Dedifferentiated amniotic fluid mesenchymal stem cell (primary cell): Measurements from ENCODE around the gene CNFN.
A peak's percentile ranks its signal among the peaks of the same experiment; 100 is the strongest.

Experiments
- DNase-seq: peaks from one replicate; pipeline ENCODE4 v3.0.0-alpha.2; 2016; ENCODE audit errors: extremely low spot score

CNFN gene

DNA sequence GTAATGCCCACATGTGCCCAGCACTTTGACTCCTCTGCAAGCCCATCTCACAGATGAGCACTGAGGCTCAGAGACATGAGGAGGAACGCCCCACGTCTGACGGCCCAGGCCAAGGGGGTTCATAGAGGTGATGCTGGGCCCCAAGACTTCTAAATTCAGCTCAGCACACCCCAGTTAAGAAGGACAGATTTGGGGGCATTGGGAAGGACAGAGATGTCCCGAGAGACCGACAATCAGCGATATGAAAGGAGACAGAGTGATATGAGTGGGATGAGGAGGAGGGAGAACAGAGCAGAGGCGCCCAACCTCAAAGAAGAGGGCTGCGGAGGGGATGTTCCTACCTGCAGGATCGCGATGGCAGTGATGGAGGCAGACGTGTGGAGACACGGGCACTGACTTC, at the start of gene CNFN:
TSS of gene CNFN (minus strand) at position 399 of the 400 bp plus-strand sequence. CDS start 1,260 bp downstream, outside the sequence.
- no peak for DNase-seq

- no peak for DNase-seq
These were observed 45.9 kb upstream of the CNFN start for GRCh38 chr19:42436006-42436405.

GRCh38 chr19:42435316-42435715, 45.2 kb upstream of the CNFN start:
- no peak for DNase-seq

DNA sequence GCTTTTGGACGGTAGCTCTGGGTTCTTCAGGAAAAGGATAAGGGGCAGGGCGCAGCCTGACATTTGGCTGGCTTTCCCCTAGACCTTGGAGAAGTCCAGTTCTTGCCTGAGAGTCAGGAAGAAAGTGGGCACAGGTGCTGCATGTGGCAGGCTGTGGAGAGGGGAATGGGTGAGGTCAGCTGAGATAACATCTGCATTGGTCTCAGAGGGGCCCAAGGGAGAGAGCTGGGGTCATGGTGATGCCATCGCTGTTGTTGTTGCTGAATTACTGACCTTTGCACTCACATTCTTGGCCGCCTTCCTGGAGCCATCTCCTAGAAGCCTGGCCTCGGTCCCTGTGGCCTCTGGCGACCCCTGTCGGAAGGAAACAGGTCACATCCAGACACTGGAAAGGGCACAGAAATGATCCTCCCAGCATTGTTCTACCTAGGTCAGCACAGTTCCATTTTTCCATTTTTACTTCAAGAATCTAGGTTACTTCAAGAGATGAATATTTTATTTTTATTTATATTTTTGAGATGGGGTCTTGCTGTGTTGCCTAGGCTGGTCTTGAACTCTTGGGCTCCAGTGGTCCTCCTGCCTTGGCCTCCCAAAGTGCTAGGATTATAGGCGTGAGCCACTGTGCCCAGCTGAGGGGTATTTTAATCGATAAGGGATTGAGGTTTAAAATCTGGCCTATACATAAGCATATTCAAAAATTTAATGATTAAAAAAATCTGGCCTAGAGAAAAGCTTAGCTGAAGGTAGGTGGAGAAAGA, 43.6 kb upstream of the CNFN start:
- no peak for DNase-seq

GRCh38 chr19:42431486-42431885, 41.4 kb upstream of the CNFN start:
- no peak for DNase-seq

DNA sequence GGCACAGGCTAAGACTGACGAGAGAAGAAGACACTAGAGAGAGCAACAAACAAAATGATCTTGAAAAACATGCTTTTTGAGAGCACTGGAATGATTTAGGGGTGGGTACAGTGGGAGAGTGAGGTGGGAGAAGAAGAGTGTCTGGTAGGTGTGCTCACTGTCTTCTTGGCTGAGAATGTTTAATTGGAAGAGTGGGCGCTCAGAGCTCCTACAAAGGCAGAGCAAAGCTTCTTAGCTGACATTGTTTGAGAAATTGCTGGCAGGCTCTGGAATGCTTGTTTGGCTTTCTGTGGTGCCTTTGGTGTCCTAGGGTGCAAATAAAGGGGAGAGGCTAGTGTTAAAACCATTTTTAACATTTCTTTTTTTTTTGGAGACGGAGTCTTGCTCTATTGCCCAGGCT, 38.6 kb upstream of the CNFN start:
- DNase-seq, result no peak

DNA sequence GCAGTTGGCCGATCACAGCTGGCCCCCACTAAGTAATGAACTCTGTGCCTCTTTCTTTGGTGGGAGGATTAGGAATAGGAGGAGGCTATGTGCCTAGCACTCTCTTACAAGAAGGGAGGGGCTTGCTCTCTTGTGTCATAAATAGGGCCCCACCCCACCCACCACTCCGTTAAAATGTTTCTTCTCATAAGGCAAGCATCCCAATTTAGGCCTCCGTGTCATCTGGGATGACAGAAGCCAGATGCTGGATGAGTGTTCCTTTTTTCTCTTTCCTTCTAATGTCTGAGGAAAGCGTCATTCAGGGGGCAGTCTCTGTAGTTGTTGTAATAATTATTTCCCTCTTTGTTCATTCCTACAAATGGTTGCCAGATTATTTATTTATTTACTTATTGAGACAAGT, 37.2 kb upstream of the CNFN start, which contains the start of gene LIPE:
TSS of gene LIPE (minus strand) at position 76 of the 400 bp plus-strand sequence. CDS start 239 bp downstream, outside the sequence.
- DNase-seq, result no peak

GRCh38 chr19:42426643-42427042, 36.5 kb upstream of the CNFN start:
- no peak for DNase-seq

GRCh38 chr19:42424712-42425131, 34.6 kb upstream of the CNFN start:
- no peak for DNase-seq

GRCh38 chr19:42424345-42424707, 34.2 kb upstream of the CNFN start:
- no peak for DNase-seq

GRCh38 chr19:42423462-42424344, 33.6 kb upstream of the CNFN start:
- peak; percentile 86 for DNase-seq

DNA sequence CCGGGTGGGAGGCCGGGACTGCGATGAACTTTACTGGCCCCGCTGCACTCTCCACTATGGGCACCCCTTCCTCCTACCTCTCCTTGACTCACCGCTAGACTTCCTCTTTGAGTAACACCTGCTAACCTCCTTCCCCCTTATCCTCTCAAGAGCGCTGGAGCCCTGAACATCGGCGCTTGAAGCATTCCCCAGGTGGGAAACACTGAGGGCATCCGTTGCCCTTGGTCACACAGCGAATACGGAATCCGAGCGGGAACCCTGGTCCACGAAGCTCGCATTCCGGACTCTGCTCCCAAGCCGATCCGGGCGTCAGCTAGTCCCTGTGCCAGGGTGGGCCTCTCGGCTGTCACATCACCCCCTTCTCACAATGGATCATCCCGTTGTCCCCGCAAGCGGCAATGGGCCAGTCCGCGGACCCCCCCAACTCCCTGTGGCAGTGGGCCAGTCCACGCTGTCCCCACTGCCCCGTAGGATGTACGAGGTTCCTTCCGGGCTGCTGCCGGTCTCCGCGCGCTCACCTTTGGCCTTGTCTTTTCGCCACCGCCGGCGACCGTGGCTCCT, 32.9 kb upstream of the CNFN start:
- DNase-seq, result no peak

DNA sequence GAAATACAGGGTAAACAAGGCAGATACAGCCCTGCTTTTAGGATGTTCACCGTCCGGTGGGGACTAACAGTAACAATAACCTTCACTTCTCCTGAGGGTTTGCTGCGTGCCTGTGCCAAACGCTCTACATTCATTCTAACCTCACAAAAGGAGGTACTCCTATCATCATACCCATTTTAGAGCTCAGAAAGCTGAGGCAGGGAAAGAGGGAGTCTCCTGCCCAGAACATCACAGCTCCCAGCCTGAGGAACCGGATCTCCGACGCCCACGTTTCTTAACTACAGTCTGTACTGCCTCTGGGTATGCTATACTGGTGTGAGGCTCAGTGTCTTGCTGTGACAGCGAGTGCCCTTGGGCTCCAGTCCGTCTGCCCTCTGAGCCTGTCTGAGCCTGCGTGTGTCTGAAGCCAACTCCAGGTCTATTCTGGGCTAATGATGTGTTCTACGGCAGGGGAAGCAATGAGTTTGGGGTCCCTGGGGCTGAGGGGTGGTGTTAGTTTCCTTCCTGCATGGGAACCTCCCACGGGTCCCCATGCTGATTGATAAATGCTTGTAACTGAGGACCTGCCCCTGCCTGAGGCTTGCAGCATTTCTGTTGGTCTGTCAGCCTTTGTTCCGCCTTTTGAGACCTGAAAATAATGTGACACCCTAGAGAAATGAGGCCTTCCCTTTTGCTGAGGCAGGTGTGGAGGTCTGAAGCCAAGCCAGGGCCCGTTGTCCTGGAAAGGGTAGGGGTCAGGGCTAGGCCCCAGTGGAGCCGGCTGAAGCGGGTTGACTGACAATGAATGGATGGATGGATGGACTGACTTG, 32.2 kb upstream of the CNFN start:
- DNase-seq, result no peak

DNA sequence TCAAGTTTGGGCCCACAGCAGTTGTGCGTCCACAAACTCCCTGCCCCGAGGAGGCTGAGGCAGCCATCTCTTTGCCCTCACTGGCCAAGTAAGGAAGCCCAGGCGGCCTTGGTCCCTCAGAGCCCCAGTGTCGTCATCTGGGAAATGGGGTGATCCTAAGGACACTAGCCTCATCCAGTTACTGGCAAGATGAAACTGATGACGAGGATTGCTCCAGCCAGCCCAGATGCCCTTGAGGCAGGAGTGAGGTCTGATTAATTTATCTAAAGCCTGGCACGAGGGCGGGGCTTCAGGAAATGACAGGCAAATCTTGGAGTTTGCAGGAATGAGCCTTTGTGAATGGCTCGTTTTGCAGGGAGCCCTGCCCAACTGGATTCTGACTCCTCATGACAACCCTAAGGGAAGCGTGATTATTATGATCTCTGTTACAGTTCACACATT, 31.5 kb upstream of the CNFN start:
- DNase-seq, result no peak

GRCh38 chr19:42421101-42421500, 31.0 kb upstream of the CNFN start:
- no peak for DNase-seq

DNA sequence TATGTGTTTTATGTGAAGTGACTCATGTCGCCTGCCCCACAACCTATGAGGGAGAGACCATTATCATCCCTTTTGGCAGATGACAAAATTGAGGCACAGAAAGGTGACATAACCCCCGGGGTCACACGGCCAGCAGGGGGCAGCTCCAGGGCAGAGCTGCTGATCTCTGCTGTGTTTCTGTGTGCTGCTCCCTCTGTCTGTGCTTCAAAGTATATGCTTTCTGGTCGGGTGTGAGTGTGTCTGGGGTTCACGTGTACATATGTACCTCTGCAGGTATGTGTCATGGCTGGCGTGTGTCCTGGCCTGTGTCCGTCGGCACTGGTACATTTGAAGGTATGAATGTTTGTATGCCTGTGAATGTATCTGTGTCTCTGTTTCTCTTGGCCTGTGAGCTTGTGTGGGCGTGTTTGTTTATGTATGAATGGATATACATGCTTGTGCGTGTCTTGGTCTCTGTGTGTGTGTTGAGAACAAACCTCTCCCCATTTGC, 30.0 kb upstream of the CNFN start:
- DNase-seq, result no peak

GRCh38 chr19:42419309-42419708, 29.2 kb upstream of the CNFN start:
- no peak for DNase-seq

DNA sequence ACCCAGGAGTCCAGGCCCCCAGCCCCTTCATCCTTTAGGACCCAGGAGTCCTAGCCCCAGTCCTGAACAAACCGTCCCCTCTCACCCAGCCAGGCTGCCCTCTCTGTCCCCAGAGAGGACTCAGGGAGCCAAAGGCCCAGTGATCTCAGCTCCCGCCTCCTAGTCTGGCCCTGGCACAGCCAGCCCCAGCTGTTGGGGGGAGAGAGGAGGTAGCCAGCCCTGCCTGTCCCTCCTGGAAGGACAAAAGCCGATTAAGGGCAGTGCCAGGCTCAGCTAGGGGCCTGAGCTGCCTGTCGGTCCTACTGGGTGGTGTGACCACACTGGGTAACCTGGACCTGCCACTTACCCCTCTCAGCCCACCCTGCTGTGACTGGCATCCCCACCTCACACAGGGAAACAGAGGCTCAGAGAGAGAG, 22.6 kb upstream of the CNFN start:
- DNase-seq, result no peak

DNA sequence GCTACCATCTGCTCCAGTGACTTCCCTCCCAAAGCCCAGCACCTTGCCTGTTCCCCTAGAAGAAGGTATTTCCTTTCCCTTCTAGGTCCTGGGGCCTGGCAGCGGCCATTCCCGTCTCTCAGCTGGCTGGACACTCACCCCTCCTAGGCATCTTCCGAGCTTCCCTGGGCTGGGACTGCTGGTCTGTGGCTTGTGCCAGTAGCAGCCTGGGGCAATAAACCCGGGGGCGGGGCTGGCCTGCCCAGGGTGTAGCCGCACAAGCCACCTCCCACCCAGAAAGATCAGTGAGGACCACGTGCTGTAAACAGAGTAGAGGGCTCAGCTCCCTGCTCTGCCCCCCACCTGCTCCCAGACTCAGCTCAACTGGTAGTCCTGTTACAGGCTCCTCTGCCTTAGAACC, 22.1 kb upstream of the CNFN start:
- no peak for DNase-seq

- no peak for DNase-seq
These were observed 21.6 kb upstream of the CNFN start for GRCh38 chr19:42411581-42412178.

GRCh38 chr19:42410371-42410770, 20.3 kb upstream of the CNFN start:
- DNase-seq, result no peak
